SJCRH30 (cell line): ENCODE measurements around the gene SLC38A5. TPM values are rescaled to one million over a fixed set of nuclear protein-coding genes. Genes with fewer than 3 reads are reported as not detected.
"Not testable (repeated sequence)": the region's sequence is repeated elsewhere in the genome, so short reads cannot be mapped to it uniquely, and the experiment has no call there.

Source experiments
- DNase-seq, 2 experiments: peaks; one replicate each; pipeline ENCODE4 v3.0.0-alpha.2; 2015 to 2020
- H3K27ac ChIP-seq: fragments of 250-450 bp; sonication (Bioruptor Pico); 2 replicates; pipeline ENCODE4 v1.5.1; 2020; ENCODE audit warnings: mild to moderate bottlenecking, moderate library complexity
- H3K27me3 ChIP-seq: fragments of 250-450 bp; sonication (Bioruptor Pico); 2 replicates; pipeline ENCODE4 v1.5.1; 2020; ENCODE audit warnings: mild to moderate bottlenecking, moderate library complexity
- H3K36me3 ChIP-seq: fragments of 250-450 bp; sonication (Bioruptor Pico); 2 replicates; pipeline ENCODE4 v1.5.1; 2020; ENCODE audit warnings: mild to moderate bottlenecking, moderate library complexity
- H3K4me1 ChIP-seq: fragments of 250-450 bp; sonication (Bioruptor Pico); 2 replicates; pipeline ENCODE4 v1.5.1; 2020; ENCODE audit warnings: mild to moderate bottlenecking, moderate library complexity
- H3K4me3 ChIP-seq: fragments of 250-450 bp; sonication (Bioruptor Pico); 2 replicates; pipeline ENCODE4 v1.5.1; 2020; ENCODE audit warnings: mild to moderate bottlenecking, moderate library complexity
- H3K9me3 ChIP-seq: fragments of 250-450 bp; sonication (Bioruptor Pico); replicated peaks from 2 replicates; pipeline ENCODE4 v1.5.1; 2020; ENCODE audit warnings: mild to moderate bottlenecking, moderate library complexity
- total RNA-seq: library from RNA; depleted of rRNA; stranded (reverse); fragments of >200 nt; shearing (Covaris generic); gene quantifications from 2 replicates; pipeline ENCODE4 v1.2.3, GENCODE V29; 2014; rRNA removed

The SLC38A5 gene
- total RNA-seq, 1 experiment from 2014 or later: 15.4 TPM

GRCh38 chrX:48427027-48427716, 42.9 kb downstream of the SLC38A5 start:
- H3K4me1 ChIP-seq, H3K9me3 ChIP-seq, H3K4me3 ChIP-seq, H3K27me3 ChIP-seq, DNase-seq, H3K36me3 ChIP-seq, H3K27ac ChIP-seq: not testable (repeated sequence)

- H3K9me3 ChIP-seq, H3K27ac ChIP-seq, H3K4me3 ChIP-seq, H3K36me3 ChIP-seq, H3K27me3 ChIP-seq, H3K4me1 ChIP-seq, DNase-seq: not testable (repeated sequence)
Observed at GRCh38 chrX:48411860-48412259, 58.2 kb downstream of the SLC38A5 start, which contains the start of gene SSX4B. SSX4B (minus strand) TSS chrX:48411960; CDS start chrX:48411372, 588 bp downstream.

Other genes with a start within 250 kb of the SLC38A5 start
- gene SSX1, start 214.9 kb downstream of the SLC38A5 start, total RNA-seq: not detected in 2 replicates
- not detected in 2 replicates for gene SSX3, start 113.6 kb downstream of the SLC38A5 start, total RNA-seq
- not detected in 2 replicates for gene SSX4, start 86.7 kb downstream of the SLC38A5 start, total RNA-seq
- gene SSX4B, start 58.3 kb downstream of the SLC38A5 start, total RNA-seq: not detected in 2 replicates
- 28.0 and 29.4 TPM in 2 replicates for gene FTSJ1, start 5.9 kb upstream of the SLC38A5 start, total RNA-seq
- 6.2 and 9.8 TPM in 2 replicates for gene PORCN, start 38.7 kb upstream of the SLC38A5 start, total RNA-seq
- 61.7 and 71.9 TPM in 2 replicates for gene EBP, start 51.5 kb upstream of the SLC38A5 start, total RNA-seq
- gene TBC1D25, start 69.5 kb upstream of the SLC38A5 start, total RNA-seq: 4.3 and 4.6 TPM in 2 replicates
- 117 and 135 TPM in 2 replicates for gene RBM3, start 104.2 kb upstream of the SLC38A5 start, total RNA-seq
- 19.9 and 23.6 TPM in 2 replicates for gene WDR13, start 127.2 kb upstream of the SLC38A5 start, total RNA-seq
- not detected in 2 replicates for gene WAS, start 213.5 kb upstream of the SLC38A5 start, total RNA-seq
- 10.2 and 10.5 TPM in 2 replicates for gene SUV39H1, start 226.5 kb upstream of the SLC38A5 start, total RNA-seq